Measurements from ENCODE around the gene ZNF511.

Gene ZNF511

GRCh38 chr10:133324857-133325260 lies 16.1 kb downstream of the ZNF511 start:
- H3K9me2 ChIP-seq (replicated peaks; ENCODE audit: control insufficient read depth, low read length), result no peaks in the 10 kb centered on the region
- H3K36me3 ChIP-seq (ENCODE audit: control insufficient read depth, low read length), result no peaks in the 10 kb centered on the region
- H3K4me1 ChIP-seq (ENCODE audit: control insufficient read depth, low read length), result peaks cover 9% of the 10 kb centered on the region
- peak overlapping the region; percentile 43 for H3K4me2 ChIP-seq (ENCODE audit: low read length)
- no peaks in the 10 kb centered on the region for H3K79me2 ChIP-seq (ENCODE audit: control insufficient read depth, low read length)
- no peak overlapping the region for H3K4me3 ChIP-seq (ENCODE audit: low read length)
- H3K27ac ChIP-seq (ENCODE audit: low read depth, low read length), result no peak overlapping the region
- no peaks in the 10 kb centered on the region for H4K20me1 ChIP-seq (ENCODE audit: control insufficient read depth, insufficient read depth, low read depth, low read length)
- peaks cover 29% of the 10 kb centered on the region for H3K27me3 ChIP-seq (ENCODE audit: control insufficient read depth, low read length)
- TF ChIP-seq EZH2phosphoT487 (IDR thresholded peaks at IDR 0.05; ENCODE audit: borderline replicate concordance, low read length), result no peak
- TF ChIP-seq, protein P1, sequence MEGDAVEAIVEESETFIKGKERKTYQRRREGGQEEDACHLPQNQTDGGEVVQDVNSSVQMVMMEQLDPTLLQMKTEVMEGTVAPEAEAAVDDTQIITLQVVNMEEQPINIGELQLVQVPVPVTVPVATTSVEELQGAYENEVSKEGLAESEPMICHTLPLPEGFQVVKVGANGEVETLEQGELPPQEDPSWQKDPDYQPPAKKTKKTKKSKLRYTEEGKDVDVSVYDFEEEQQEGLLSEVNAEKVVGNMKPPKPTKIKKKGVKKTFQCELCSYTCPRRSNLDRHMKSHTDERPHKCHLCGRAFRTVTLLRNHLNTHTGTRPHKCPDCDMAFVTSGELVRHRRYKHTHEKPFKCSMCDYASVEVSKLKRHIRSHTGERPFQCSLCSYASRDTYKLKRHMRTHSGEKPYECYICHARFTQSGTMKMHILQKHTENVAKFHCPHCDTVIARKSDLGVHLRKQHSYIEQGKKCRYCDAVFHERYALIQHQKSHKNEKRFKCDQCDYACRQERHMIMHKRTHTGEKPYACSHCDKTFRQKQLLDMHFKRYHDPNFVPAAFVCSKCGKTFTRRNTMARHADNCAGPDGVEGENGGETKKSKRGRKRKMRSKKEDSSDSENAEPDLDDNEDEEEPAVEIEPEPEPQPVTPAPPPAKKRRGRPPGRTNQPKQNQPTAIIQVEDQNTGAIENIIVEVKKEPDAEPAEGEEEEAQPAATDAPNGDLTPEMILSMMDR (IDR thresholded peaks at IDR 0.05; ENCODE audit: low read depth, low read length, poor library complexity, severe bottlenecking), result no peak
- H3F3A ChIP-seq (ENCODE audit: control insufficient read depth, insufficient read depth), result peaks cover 3% of the 10 kb centered on the region; the same call in 1 of the 2 replicates
- peaks cover 3% of the 10 kb centered on the region; the same call in 1 of the 2 replicates for H3K9me3 ChIP-seq (ENCODE audit: control insufficient read depth, insufficient read depth, low read length)

- peaks cover 29% of the 10 kb centered on the region for H3K27me3 ChIP-seq (ENCODE audit: control insufficient read depth, low read length)
- H3K4me3 ChIP-seq (ENCODE audit: low read length), result no peak overlapping the region
- no peak for TF ChIP-seq EZH2phosphoT487 (IDR thresholded peaks at IDR 0.05; ENCODE audit: borderline replicate concordance, low read length)
- TF ChIP-seq, protein P1 (IDR thresholded peaks at IDR 0.05; ENCODE audit: low read depth, low read length, poor library complexity, severe bottlenecking), result no peak
- peaks cover 11% of the 10 kb centered on the region for H3K4me1 ChIP-seq (ENCODE audit: control insufficient read depth, low read length)
- no peaks in the 10 kb centered on the region for H4K20me1 ChIP-seq (ENCODE audit: control insufficient read depth, insufficient read depth, low read depth, low read length)
- no peak overlapping the region for H3K4me2 ChIP-seq (ENCODE audit: low read length)
- peaks cover 3% of the 10 kb centered on the region; the same call in 1 of the 2 replicates for H3F3A ChIP-seq (ENCODE audit: control insufficient read depth, insufficient read depth)
- H3K36me3 ChIP-seq (ENCODE audit: control insufficient read depth, low read length), result no peaks in the 10 kb centered on the region
- H3K9me3 ChIP-seq (ENCODE audit: control insufficient read depth, insufficient read depth, low read length), result peaks cover 3% of the 10 kb centered on the region; the same call in 1 of the 2 replicates
- no peaks in the 10 kb centered on the region for H3K79me2 ChIP-seq (ENCODE audit: control insufficient read depth, low read length)
- no peaks in the 10 kb centered on the region for H3K9me2 ChIP-seq (replicated peaks; ENCODE audit: control insufficient read depth, low read length)
- no peak overlapping the region for H3K27ac ChIP-seq (ENCODE audit: low read depth, low read length)
Measured at GRCh38 chr10:133325440-133326222, 16.9 kb downstream of the ZNF511 start.

DNA sequence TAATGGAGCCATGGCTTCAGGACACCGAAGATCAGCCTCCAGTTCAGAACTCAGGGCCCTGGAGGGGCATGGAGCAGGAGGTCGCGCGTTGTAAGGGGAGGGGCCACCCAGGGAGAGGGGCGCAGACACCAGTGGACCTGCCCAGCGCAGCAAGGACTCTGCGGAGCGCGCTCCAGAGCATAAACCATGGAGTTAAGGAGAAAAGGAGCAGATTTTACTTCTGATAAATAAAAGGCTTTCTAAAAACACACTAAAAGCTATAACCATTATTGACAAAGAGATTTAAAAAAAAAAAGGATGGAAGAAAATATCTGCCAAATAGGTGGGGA lies 17.5 kb downstream of the ZNF511 start:
- Histone ChIP-seq H3K4me3 (ENCODE audit: low read length) (no peak overlapping the region), H3K4me1 (ENCODE audit: control insufficient read depth, low read length) (peaks cover 11% of the 10 kb centered on the region), H3F3A (ENCODE audit: control insufficient read depth, insufficient read depth) (peaks cover 3% of the 10 kb centered on the region; the same call in 1 of the 2 replicates), H4K20me1 (ENCODE audit: control insufficient read depth, insufficient read depth, low read depth, low read length) (no peaks in the 10 kb centered on the region), H3K36me3 (ENCODE audit: control insufficient read depth, low read length) (no peaks in the 10 kb centered on the region), H3K79me2 (ENCODE audit: control insufficient read depth, low read length) (no peaks in the 10 kb centered on the region), H3K9me2 (replicated peaks; ENCODE audit: control insufficient read depth, low read length) (no peaks in the 10 kb centered on the region), H3K27me3 (ENCODE audit: control insufficient read depth, low read length) (peaks cover 29% of the 10 kb centered on the region), H3K27ac (ENCODE audit: low read depth, low read length) (no peak overlapping the region), H3K4me2 (ENCODE audit: low read length) (no peak overlapping the region), H3K9me3 (ENCODE audit: control insufficient read depth, insufficient read depth, low read length) (no peaks in the 10 kb centered on the region)
- TF ChIP-seq, protein P1 (IDR thresholded peaks at IDR 0.05; ENCODE audit: low read depth, low read length, poor library complexity, severe bottlenecking), result no peak
- no peak for TF ChIP-seq EZH2phosphoT487 (IDR thresholded peaks at IDR 0.05; ENCODE audit: borderline replicate concordance, low read length)

All from DOHH2 (cell line).